HL-60/S4 (cell line): ENCODE results near the gene TMEM213.

ENCODE experiments used
- in situ Hi-C: fragments of 300-500 bp; cut with MboI; formaldehyde crosslinking; loops from 2 replicates; pipeline ENCODE4 v1.14.3; 2022; ENCODE audit warnings: low sequenced_read_pairs

Gene TMEM213

DNA sequence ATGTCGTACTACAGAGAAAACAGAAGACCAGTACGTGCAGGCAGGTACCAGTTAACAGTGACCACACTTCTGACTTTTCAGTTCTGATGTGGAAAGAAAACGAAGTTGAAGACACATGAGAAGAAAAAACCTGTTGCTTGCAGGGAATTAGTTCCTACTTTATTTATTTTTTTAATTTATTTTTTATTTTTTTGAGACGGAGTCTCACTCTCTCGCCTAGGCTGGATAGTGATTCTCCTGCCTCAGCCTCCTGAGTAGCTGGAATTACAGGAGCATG lies 74.0 kb downstream of the TMEM213 start:
- in situ Hi-C loops, result no loop called here

DNA sequence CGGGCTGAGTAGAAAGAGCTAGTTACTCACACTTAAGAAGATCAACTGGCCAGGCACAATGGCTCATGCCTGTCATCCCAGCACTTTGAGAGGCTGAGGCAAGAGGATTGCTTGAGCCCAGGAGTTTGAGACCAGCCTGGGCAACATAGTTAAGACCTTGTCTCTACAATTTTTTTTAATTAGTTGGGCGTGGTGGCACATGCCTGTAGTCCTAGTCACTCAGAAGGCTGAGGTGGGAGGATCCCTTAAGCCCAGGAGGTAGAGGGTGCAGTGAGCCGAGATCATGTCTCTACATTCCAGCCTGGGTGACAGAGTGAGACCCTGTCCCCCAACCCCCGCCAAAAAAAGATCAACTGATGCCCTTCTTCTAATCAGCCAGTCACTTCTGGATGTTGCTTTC lies 74.8 kb downstream of the TMEM213 start:
- in situ Hi-C loops, result no loop called here

DNA sequence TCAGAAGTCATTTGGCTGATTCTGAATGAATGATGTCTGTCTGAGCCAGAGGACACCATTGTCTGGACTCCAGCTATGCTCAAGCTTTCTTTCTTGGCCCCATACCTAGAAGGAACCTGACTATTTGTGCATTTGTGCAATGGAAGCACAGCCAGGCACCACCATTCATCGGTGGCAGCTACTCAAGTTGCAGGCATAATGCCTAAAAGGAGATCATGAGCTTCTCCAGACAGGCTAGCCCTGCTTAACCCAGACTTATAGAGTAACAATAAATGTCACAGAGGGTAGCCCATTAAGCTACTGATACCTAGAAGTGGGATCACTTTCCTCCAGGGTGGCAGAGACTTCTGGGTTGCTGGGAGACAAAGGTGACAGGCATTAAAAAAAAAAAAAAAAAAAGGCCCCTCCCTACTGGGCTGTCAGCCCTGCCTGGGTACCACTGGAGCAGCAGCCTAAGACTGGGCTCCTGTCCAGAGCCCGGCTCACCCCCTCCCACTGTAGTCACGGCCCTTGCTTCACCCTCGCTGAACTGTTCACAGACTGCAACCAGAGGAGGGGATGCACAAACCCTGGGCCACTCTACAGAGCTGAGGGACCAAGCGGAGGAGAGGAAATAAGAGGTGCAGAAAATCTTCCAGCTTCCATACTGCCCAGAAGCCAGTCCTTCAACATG lies 75.6 kb downstream of the TMEM213 start:
- in situ Hi-C loops, result no loop called here

DNA sequence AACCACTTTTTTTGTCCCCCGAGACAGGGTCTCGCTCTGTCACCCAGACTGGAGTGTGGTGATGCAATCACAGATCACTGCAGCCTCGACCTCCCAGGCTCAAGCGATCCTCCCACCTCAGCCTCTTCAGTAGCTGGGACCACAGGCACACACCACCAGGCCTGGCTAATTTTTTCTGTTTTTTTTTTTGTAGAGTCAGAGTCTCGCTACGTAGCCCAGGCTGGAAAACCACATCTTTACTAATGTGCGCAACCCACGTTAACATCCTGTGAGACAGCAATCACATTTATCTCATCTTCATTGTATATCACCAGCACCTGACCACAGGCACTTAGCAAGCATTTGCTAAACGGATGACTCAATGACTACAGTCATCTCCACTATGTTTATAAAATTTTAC lies 78.0 kb downstream of the TMEM213 start:
- in situ Hi-C loops, result no loop called here

DNA sequence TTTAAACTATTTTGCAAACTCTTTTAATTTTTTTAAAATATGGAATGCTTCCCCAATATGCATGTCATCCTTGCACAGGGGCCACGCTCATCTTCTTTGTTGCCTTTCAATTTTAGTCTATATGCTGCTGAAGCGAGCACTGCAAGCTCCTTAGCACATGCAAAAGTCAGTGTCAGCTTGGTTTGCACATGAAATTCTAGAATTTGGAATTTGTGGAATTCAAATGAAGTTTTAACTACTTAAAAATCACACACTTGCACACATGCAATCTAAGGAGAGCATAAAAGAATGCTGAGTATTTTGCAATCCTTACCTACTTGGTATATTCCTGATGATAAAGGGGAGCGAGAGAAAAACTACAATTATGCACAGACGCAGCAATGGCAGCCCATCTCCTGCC lies 78.5 kb downstream of the TMEM213 start:
- in situ Hi-C loops, result no loop called here

DNA sequence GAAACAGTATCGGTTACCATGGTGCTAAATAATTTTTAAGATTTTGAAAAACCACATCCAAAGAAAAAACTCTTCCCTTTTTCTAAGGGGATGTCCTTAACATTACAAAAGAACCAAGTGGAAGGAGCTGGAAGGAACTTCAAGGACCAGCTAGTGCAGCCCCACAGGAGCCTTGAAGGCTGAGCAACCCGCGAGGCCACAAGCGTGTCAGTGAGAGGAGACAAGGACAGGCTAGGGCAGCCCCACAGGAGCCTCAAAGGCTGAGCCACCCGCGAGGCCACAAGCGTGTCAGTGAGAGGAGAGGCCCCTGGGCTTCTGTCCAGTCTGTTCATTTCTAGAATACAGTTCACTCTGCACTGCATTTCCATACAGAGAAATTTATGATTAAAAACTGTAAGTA lies 80.3 kb downstream of the TMEM213 start:
- in situ Hi-C loops, result no loop called here

DNA sequence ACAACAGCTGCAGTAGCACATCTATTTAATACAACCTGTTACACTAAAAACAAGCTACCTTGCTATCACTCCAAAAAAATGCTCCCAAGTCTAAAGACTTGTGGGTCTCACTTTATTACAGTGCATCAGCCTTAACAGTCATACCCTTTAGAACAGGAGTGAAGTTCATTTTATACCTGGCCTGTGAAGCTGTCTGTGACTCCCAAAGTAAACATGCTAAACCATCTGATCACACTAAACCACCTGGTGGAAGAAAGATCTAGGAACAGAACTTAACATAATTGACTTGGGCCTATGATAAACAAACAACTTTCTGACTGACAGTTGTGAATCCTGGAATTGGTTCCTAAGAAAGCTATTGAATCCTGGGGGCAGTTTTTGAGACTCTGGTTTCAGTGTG lies 81.1 kb downstream of the TMEM213 start:
- in situ Hi-C loops, result no loop called here

DNA sequence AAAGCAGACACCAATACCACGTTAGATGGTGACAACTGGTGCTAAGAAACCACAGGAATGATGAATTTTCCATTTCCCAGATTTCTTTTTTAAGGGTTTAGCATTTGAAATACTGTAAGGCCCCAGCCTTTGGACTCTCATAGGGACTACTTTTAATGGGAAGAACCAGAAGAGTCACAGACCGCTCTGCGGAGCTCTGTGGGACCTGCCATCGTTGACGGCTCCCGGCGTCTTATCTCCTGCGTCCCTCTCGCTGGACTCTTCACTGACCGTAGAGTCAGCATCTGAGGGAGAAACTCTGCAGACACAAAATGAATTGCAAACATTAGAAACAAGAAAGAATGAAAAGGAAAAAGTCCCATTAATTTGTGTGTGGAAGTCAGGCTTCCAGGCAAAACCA lies 81.6 kb downstream of the TMEM213 start:
- in situ Hi-C loops, result no loop called here

DNA sequence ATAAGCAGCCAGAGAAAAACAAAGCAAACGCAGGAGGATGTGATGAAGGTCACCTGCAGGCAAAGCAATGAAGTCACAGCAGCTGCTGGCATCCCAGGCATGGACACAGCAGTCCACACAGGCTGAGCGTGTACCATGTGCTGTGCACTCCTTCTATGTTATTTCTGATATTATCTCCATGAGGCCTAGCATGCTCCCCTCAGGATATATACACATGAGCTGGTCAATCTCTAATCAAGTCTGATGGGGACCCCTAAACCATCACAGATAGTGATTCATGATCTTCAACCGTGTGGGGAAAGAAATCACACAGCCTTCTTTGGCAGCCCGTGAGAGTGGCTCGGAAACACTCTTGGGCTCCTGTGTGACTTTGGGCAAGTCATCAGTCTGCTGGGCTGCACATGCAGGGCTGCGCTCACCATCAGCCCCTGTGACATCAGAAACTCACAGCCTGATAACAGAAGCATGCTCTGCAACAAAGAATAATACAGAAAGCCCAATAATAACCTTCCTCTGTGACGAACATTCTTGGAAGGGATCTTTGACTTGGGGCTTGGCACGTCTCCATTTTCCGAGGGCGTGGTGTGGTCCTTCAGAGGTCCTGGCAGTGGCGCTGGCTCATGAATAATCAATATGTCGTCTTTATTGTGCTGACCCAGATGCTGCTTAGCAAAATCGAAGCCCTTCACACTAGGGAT lies 83.2 kb downstream of the TMEM213 start:
- in situ Hi-C loops, result no loop called here

DNA sequence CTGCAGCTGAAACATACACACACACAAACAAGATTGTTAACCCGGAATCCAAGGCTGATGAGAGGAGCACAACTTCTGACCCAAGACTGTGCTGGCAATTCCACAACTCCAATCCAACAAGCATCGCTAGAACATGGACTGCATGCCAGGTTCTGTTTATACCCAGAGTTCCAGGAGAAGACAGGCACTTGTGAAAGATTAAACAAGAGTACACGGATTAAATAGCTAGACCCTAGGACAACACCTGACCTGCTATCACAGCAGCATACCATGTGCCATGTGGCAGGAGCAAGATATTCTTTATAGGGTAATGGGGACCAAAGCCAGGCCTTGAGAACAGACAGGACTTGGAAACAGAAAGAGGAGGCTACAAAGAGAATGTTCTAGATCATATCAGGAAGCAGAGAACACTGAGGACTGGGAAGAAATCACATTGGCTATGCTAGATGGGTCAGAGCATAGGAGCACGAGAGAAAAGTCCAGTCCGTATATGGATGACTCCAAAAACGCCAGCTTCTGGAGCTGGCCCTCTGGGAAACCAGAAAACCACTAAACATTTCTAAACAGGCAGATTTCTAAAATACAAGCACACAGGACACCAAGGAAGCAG lies 83.9 kb downstream of the TMEM213 start:
- in situ Hi-C loops, result no loop called here

DNA sequence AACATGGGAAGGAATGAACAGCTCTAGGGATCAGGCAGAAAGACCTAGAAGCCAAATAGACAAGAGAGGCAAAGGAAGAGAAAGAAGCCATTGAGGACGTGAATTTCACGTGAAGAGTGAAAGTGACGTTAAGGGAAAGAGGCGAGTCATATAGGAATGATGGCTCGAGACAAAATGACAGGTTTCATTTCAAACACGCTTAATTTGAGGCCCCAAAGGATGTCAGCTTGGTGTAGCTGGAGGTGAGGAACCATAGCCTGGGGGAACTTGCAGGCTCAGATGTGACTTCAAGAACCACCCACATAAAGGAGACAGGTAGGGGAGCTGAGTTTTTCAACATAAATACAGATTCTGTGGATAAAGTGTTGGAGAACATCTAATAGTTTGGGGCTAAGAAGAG lies 84.5 kb downstream of the TMEM213 start:
- in situ Hi-C loops, result no loop called here

DNA sequence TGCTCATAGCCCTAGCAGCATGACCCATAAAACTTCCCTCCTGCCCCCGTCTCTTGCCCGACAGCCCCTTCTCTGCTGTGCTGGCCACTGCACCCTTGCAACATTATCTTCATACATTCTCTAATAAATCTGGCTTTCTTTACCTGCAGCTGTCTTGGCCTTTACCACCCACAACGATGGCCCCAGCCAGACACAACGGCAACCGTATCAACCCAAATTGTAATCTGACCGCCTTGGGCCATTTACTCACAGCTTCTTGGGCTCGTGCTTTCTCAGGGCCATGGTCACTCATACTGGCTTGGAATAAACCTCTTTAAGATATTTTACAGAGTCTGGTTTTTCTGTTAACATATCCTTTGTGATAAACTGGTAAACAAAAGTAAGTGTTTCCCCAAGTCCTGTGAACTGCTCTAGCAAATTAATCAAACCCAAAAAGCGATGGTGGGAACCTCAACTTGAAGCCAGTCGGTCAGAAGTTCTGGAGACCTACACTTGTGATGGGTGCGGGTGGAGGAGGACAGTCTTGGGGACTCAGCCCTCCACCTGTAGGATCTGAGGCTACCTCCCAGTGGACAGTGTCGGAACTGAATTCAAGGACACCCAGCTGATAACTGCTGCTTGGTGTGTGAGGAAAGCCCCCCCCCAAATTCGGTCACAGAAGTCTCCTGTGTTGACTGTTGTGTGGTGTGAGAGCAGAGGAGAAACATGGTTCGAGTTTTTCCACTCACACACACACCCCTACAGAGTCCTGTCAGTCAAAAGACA lies 87.8 kb downstream of the TMEM213 start:
- in situ Hi-C loops, result no loop called here

DNA sequence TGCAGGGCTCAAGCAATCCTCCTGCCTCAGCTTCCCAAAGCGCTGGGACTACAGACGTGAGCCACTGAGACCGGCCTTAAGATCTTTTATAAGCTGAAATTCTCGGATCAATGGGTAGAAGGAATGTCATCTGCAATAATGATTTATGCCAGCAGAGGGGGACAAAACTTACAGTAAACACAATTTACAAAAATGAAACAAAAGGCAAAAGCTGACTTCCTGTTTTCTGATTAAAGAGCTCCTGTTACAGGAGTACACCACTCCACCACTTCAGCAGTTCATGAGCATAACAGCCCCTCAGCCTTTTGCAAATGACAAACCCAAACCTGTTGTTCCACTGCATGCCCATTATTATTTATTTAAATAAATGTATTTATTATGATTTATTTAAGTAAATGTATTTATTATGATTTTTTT lies 88.7 kb downstream of the TMEM213 start:
- in situ Hi-C loops, result no loop called here

DNA sequence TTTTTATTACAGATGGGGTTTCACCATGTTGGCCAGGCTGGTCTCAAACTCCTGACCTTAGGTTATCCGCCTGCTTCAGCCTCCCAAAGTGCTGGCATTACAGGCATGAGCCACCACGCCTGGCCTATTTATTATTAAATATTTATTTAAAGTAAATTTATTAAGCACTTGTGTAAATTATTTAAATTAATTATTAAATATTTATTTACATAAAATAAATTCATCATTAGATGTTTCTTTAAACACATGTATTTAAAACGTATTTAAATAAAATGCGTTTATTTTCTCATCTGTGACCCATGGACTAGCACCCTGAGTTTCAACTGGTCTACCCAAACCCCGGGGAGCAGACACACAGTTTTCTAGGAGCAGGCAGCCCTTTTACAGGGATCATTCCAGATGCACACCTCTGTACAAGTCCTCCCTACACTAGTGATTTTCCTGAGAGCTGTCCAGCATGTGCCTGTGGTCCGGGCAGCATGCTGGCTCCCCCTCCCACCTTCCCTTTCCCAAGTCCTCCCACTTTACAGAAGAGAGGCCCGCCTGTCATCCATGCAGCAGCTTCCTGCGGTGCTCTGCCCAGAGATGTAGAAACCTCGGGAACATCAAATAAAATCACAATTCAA lies 89.4 kb downstream of the TMEM213 start:
- in situ Hi-C loops, result no loop called here
